HT-29 (cell line): Measurements from ENCODE around the gene KRTAP5-7. TPM values are rescaled to one million over a fixed set of nuclear protein-coding genes. Genes with fewer than 3 reads are reported as not detected.
"Not testable (repeated sequence)": the region's sequence is repeated elsewhere in the genome, so short reads cannot be mapped to it uniquely, and the experiment has no call there.

Experiments
- DNase-seq: peaks from one replicate; pipeline ENCODE4 v3.0.0-alpha.2; 2015; ENCODE audit warnings: low spot score
- total RNA-seq: library from RNA; depleted of rRNA; stranded (reverse); fragments of >200 nt; shearing (Covaris generic); gene quantifications from 2 replicates; pipeline ENCODE4 v1.2.3, GENCODE V29; 2014

Gene KRTAP5-7
- total RNA-seq, 1 experiment from 2014 or later, result not detected

DNA sequence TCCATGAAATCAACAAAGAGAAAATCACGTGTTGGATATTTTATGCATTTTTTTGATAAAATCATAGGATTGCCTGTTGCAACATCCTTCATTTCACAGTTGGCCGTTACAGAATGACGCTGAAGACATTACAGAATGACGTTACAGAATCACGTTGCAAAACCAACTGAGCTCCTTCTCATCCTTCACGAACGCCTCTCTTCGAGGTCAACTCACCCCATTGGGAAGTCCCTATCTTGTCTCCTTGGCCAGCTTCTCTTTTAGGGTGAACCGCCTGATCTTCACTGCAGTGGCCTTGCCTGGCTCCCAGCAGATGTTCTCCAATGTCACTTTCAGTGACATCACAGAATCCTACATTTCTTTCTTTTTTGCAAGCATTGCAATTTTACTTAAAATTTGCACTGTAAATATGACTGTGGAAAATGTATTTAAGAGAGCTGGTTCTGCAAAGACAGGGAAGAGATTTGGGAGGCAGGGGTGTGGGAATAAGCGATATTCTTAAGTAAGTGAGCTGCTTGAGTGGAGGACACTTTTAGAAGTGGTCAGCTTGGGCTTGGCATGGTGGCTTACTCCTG is 5.1 kb downstream of the KRTAP5-7 start:
- no peak for DNase-seq

DNA sequence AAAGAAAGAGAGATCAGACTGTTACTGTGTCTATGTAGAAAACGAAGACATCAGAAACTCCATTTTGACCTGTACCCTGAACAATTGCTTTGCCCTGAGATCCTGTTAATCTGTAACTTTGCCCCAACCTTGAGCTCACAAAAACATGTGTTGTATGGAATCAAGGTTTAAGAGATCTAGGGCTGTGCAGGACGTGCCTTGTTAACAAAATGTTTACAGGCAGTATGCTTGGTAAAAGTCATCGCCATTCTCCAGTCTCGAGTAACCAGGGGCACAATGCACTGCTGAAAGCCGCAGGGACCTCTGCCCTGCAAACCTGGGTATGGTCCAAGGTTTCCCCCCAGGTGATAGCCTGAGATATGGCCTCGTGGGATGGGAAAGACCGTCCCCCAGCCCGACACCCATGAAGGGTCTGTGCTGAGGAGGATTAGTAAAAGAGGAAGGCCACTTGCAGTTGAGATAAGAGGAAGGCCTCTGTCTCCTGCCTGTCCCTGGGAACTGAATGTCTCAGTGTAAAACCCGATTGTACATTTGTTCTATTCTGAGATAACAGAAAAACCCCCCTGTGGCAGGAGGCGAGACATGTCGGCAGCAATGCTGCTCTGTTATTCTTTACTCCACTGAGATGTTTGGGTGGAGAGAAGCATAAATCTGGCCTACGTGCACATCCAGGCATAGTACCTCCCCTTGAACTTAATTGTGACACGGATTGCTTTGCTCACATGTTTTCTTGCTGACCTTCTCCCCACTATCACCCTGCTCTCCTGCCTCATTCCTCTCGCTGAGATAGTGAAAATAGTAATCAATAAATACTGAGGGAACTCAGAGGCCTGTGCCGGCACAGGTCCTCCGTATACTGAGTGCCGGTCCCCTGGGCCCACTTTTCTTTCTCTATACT is 7.9 kb downstream of the KRTAP5-7 start:
- DNase-seq, result not testable (repeated sequence)

GRCh38 chr11:71535825-71536224 is 8.8 kb downstream of the KRTAP5-7 start:
- no peak for DNase-seq

GRCh38 chr11:71537537-71537936 is 10.5 kb downstream of the KRTAP5-7 start:
- DNase-seq, result no peak

GRCh38 chr11:71537977-71538665 is 11.1 kb downstream of the KRTAP5-7 start, which contains the start of gene KRTAP5-8:
Gene KRTAP5-8 (plus strand): TSS chr11:71538025. CDS start chr11:71538056, 31 bp downstream.
- DNase-seq, result not testable (repeated sequence)

DNA sequence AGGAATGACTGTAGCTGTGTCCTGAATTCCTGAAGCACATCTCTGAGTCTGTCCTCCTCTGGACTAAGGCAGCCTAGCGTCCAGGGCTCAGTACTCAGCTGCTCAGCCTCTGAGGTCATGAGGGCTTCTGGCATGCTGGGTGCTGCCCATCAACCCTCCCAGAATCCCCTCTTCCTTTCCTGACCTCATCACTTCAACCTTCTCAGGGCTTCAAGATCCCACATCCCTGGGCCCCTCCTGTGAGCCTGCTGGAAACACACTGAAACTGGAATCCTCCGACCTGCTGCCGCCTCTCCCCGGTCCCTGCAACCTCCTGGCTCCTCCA is 11.6 kb downstream of the KRTAP5-7 start:
- no peak for DNase-seq

DNA sequence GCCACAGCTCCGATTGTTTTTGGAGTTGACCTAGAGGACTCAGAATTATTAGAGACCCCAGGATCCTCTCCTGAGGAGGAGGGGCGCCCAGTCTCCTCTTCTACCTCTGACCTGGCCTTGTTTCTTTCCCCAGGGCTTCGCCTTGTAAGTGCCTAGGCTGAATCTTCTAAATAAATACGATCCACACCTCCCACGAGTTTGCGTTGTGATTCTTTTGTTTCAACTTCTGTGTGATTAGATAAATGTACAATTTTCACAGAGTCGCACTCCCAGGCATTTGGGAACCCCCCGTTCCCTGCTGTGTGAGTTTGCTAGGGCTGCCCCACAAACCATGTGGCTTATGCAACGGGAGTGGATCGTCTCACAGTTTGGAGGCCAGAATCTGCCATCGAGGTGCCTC is 11.9 kb downstream of the KRTAP5-7 start:
- DNase-seq, result no peak

- DNase-seq, result not testable (repeated sequence)
Measured at GRCh38 chr11:71539971-71540370, 12.9 kb downstream of the KRTAP5-7 start.

DNA sequence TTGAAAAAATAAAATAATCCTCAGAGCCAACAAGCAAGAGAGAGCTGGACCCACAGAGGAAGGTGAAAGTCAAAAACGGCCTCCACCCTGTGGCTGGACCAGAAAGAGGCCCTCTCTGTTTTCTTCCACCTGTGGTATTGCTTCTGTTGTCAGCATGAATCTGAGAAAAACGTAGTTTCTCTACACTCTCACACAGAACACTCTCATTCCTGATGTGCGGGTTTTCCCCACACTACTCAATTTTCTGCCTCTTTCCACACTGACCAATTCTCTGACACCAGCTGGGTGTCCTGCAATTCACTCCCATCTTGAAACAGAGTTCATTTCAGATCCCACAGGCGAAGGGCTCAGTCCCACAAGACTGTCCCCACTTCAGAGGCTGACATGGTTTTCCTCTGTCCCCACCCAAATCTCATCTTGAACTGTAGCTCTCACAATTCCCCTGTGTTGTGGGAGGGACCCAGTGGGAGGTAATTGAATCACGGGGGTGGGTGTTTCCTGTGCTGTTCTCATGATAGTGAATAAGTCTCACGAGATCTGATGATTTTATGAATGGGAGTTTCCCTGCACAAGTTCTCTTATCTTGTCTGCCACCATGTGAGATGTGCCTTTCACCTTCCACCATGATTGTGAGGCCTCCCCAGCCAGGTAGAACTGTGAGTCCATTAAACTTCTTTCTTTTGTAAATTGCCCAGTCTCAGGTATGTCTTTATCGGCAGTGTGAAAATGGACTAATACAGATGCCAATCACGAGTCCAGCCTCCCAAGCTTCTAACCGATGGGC is 13.6 kb downstream of the KRTAP5-7 start:
- not testable (repeated sequence) for DNase-seq

- no peak for DNase-seq
Measured at GRCh38 chr11:71542382-71542781, 15.3 kb downstream of the KRTAP5-7 start.

GRCh38 chr11:71542879-71543777 is 16.1 kb downstream of the KRTAP5-7 start:
- DNase-seq, result no peak

DNA sequence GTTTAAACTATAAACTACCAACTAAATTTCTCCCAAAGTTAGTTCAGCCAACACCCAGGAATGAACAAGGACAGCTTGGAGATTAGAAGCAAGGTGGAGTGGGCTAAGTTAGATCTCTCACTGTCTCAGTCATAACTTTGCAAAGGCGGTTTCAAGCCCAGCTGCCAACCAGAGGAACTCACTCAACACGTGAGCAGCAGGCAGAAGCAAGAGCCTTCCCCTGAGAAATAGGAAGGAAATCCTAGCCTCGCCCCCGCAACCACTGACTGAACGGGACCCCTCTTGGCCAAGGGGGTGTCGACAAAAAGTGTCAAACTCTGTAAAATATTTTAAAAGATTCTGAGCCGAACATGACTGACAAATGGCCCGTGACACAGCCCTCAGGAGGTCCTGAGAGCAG is 16.8 kb downstream of the KRTAP5-7 start:
- DNase-seq, result no peak

DNA sequence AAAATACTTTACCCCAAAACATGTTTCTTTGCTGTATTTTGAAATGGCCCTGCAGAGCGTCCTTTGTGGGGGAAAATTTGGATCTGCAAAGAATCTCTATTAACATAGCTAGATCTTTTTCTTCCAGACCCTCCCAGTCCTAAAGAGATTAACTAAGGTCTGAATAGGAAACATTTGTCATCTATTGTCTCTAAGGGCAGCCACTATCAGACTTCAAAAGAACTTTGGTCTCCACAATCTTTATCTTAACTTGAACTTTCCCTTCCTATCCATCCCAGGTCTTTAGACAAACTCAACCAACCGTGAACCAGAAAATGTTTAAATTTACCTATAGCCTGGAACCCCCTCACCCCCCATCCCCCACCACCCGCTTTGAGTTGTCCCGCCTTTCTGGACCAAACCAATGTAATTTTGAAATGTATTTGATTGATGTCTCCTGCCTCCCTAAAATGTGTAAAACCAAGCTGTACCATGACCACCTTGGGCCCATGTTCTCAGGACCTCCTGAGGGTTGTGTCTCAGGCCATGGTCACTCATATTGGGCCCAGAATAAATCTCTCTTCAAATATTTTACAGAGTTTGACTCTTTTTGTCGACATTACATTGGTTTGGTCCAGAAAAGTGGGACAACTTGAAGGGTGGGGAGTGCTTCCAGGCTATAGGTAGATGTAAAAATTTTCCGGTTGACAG is 17.6 kb downstream of the KRTAP5-7 start:
- no peak for DNase-seq

DNA sequence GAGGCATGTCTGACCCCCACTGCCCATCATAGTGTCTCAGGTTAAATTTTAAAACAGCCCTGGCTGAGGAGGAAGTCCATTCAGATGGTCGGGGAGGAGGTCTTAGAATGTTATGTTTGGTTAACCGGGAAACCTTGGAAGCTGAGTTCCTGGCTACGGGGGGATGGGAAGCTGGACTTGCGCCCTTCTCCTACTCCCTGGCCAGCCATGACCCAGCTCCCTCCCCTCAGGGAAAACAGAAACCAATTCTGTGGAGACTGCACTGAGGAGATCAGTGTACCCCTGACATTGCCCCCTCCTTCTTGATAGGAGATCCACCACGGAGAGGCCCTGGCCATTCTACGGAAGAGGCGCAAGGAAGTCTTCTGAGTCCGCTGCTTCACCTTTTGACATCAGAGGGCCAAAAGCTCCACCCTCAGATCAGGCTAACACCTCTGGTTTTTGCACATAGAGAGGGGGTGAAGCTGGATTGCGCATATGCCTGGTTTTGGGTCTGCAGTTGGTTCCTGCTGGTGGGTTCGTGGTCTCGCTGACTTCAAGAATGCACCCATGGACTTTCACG is 18.4 kb downstream of the KRTAP5-7 start:
- no peak for DNase-seq

DNA sequence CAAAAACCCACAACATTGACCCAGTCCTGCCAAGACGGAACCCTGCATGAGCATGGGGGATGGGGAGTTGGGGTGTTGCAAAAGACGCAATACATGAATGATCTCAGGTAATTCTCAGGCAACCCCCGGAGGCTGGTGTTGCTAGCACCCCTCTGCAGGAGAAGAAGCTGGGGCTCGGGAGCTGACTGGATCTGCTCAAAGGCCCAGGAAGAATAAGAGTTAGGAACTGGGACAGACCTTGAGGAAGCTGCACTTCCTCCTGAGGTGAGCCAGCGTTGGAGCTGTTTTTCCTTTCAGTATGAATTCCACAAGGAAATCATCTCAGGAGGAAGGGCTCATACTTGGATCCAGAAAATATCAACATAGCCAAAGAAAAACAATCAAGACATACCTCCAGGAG is 21.1 kb downstream of the KRTAP5-7 start, which contains the start of gene KRTAP5-9:
Gene KRTAP5-9, plus strand, starts transcription at position 301 of the 400 bp plus-strand sequence. CDS start 238 bp downstream, outside the sequence.
- DNase-seq, result no peak

DNA sequence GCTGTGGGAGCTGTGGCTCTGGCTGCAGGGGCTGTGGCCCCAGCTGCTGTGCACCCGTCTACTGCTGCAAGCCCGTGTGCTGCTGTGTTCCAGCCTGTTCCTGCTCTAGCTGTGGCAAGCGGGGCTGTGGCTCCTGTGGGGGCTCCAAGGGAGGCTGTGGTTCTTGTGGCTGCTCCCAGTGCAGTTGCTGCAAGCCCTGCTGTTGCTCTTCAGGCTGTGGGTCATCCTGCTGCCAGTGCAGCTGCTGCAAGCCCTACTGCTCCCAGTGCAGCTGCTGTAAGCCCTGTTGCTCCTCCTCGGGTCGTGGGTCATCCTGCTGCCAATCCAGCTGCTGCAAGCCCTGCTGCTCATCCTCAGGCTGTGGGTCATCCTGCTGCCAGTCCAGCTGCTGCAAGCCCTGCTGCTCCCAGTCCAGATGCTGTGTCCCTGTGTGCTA is 21.7 kb downstream of the KRTAP5-7 start:
- no peak for DNase-seq

DNA sequence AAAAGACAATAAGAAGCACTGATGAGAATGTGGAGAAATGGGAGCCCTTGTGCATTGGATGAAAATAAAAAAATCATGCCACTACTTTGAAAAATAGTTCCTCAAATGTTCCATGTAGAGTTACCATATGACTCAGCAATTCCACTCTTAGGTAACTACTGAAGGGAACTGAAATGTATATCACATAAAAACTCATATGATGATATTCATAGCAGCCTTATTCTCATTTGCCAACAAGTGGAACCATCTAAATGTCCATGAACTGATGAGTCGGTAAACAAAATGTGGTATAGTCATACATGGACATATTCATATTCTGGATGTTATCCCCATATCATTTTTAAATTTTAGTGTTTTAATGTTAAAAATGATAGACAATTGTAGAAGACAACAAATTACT is 24.6 kb downstream of the KRTAP5-7 start:
- DNase-seq, result no peak

DNA sequence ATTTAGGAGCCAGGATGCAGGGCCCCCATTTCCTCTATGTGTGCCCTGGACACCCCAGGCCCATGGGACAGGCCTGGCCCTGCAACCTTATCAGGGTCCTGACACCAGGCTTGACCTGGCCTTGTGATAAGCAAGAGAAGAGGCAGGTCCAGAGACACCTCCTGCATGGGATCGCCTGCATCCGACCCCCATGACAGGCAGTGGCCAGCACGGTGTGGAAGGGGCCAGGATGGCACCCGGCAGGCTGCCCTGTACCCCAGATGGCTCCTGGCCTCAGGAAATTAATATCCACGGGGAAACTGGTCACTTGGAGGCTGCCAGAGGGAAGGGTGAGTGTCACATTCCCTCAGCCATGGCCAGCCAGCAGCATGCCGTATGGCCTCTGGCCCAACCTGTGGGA is 27.9 kb downstream of the KRTAP5-7 start:
- no peak for DNase-seq

DNA sequence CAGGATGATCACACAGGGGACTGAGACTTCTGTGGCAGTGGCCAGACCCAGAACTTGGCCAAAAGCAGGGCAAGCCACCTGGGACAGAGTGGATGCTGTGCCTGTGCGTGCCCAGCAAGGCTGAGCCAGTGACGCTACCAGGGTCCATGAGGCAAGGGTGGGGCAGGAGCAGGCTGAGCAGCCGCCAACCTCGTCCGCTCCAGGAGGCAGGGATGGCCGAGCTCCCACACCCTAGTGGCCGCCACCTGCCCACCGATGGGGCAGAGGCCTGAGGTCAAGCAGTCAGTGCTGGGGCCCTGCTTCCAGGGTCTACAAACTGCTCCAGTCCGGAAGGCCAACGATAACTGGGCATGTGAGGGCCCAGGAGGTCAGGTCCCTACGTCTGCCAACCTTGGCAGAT is 28.4 kb downstream of the KRTAP5-7 start:
- no peak for DNase-seq

GRCh38 chr11:71556018-71556417 is 29.0 kb downstream of the KRTAP5-7 start:
- DNase-seq, result no peak
